Fibroblast of peridontal ligament (primary cell): Measurements from ENCODE around the gene ACTL6B.

Experiments
- DNase-seq: peaks from one replicate; pipeline ENCODE4 v3.0.0-alpha.2; 2010; ENCODE audit errors: extremely low read depth

ACTL6B gene

DNA sequence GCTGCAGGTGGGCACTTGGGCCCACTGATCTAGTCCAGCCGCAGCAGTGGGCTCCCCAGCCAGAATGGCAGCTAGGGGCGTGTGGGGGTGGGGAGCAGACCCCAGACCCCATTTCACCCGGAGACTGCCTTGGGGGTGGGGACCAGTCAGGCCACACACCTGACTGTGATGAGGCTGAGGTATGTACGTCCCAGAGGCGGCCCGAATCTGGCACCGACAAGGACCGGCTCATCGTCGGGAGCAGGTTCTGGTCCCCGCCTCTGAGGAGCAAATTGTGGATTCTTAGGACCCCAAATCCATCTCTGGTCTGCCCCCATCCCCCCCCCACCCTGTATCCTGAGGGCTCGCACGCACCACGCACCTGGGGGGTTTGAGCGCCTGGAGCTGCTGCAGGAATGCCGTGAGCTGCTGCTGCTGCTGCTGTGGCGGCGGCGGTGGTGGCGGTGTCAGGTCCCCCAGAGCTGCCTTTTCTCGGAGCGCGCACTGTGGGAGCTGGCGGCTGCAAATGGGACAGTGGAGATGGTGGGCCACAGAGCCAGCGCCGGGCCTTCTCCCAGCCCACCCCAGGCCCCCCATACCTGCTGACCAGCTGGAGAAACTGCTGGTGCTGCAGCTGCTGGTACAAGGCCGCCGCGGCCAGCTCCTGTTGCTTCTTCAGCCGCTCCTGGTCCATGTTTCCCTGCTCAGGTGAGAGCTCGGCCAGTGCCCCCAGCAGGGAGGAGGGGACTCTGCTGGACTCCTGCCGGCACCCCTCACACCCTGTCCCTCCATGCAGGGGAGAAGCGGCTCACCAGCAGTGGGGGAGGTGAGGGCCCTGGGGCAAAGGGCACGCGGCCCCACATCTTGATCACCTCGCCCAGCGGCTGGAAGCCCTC, 27.6 kb upstream of the ACTL6B start:
- DNase-seq: no peak

DNA sequence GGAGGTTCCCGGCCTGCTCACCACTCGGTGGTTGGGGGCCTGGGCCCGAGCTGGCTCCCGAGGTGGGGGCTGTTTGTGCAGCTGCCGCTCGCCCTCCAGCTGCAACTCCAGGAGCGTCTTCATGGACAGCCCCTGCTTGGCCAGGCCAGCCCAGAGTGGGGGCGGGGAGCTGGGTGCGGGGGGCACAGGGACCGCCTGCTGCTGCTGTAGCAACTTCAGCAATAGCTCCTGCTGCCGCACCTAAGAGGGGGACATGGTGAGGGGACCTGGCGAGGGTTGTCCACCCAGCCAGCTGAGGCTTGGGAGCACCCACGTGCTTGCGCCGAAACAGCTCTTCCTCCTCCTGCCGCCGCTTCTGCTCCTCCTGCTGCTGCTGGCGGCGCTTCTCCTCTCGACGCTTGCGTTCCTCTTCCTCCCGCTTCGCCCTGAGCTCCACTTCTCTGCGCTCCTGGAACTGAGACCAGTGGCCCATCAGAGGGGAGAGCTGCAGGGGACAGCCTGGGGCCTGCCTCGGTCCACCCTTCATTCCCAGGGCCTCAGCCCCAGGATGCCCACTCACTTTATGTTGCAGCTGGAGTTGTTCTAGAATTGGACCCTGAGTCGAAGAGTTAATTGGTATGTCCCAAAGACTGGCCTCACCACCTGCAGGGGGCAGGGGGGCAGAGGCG, 26.9 kb upstream of the ACTL6B start:
- DNase-seq: no peak

DNA sequence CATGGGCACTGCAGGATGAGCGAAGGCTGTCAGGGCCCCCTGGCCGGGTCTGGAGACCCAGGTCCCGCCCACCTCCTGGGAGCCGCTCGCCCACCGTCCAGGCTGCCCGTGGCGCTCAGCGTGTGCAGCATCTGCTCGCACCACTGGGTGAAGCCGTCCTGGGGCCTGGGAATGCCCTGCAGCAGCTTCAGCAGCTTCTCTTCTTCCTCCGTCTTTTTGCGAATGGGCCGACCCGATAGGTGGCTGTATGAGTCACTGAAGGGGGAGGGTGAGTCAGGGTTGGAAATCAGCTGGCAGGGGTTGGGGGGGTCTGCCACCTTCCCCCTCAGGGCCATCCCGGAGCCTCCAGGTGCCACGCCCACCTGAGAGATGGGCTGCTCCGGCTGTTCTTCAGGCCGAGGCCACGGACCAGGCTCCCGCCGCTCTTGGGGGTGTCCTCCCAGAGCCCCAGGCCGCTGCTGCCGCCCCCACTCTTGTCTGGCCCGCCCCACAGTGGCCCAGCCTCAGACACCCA, 26.0 kb upstream of the ACTL6B start:
- no peak for DNase-seq

DNA sequence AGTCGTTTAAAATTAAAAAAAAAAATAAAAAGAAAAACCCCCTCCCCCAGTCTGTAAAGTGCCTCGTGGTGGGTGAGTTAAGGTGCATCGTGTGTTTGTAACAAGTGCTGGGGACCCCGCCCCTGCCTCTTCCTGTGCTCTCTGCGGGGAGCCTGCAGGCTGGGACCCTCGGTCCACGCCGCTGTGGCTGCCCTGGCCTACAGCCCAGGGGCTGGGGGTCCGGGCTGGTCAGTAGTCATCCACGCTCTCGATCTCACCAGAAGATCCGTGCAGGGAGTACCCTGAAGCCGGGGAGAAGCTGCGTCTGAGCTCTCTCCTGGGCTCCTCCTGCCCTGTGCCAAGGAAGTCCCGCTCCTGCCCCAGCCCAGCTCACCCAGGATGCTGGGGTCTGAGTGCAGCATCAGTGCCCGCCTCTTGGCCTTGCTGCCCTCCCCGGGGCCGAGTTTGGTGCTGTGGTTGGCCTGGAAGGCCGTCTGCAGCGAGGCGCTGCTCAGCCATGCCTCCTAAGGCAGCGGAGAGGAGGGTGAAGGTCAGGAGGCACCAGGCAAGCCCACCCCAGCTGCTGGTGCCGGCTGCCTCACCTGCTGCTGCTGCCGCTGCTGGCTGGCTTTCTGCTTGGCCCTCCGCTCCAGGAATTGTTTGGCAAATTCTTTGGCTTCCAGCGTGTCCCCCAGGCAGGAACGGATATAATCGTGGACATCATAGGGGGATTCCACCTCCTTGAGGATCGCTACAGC, 25.4 kb upstream of the ACTL6B start:
- no peak for DNase-seq

DNA sequence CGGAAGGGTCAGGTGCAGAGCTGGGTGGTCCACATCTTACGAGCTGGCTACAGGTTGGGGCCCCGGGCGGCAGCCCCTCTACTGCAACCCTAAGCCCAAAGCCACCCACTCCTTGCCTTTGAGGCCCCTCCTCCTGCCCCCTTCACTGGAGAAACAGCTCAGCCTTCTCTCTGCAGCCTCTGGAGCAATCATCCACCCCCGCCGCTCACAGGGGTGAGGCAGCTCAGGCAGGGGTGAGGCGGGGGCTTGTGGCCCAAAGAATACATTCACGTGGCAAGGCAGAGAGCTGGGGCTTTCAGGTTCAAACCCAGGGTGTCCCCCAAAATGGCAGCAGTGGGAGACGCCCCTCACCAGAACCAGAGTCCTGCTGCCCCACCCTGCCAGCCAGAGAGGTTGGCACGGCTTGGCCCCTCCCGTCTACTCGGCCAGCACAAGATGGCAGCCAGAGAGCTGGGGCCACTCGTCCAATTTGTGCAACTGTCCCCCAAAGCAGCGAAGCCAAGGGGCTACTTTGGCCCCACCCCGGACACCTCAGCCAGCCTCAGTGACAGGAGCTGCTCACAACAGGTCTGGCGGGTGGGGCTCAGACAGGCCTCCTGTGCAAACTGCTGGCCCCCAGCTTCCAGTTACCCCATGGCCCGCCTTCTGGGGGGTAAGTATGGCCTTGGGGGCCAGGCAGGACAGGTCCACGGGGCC, 24.5 kb upstream of the ACTL6B start:
- no peak for DNase-seq

DNA sequence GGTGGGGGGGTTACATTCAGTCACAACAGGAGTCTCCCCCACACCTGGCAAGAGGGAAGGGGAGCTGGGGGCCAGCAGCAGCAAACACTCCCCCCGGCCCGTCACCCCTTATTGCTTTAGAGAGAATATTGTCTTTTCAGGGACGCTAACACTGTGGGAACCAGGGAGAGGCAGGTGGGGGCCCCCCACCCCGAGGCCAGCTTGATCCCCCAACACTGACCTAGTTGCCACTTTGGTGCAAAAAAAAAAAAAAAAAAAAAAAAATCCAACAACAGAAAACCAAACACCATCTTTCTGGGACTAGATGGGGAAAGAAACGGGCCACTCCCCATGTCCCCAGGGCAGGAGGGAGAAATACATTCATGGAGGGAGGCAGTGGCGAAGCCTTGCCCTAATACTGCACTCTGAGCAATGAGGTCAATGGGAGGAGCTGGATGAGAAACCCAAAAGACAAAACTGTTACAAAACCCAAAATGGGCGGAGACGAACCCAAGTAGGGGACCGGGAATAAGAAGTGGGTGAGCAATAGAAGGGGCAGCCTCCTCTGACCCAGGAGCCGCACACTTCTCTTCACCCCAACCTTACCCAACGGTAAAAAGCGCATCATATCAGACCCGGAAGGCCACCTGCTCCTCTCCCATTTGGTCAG, 23.8 kb upstream of the ACTL6B start:
- DNase-seq: peak; percentile 50

DNA sequence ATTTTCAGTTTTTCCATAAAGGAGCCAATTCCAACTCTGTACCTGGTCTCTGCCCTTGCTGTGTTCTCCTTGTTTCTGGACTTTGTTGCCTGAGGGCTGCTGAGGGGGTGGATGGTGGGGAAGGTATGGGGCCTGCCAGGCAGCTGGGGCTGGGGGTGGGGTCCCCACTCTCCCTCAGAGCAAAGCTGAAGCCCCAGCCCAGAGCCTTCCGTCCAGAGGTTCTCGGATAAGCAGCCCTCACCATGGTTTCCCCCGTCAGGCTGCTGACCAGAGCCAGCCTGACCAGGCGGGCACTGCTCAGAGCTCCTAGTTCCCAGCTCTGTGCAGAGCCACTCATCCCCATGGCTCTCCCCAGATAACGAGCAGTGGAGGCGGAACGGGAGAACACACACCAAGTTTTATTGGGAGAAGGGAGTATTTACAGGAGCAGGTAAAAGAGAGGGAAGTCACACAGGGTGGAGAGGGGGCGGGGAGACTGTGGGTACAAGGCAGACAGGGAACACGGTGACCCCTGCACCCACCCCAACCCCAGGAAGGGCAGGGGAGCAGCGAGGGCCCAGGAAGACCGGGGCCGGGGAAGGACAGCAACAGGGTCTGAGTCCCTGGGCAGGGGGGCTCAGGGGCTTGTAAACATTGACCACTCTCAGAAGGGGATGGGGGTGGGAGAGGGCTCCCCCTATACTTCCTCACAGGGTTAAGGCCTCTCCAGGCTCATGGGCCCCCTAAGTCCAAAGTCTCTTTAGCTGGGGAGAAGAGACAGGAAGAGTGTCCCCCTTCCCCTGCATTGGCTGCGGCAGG, 23.1 kb upstream of the ACTL6B start:
- DNase-seq: no peak

DNA sequence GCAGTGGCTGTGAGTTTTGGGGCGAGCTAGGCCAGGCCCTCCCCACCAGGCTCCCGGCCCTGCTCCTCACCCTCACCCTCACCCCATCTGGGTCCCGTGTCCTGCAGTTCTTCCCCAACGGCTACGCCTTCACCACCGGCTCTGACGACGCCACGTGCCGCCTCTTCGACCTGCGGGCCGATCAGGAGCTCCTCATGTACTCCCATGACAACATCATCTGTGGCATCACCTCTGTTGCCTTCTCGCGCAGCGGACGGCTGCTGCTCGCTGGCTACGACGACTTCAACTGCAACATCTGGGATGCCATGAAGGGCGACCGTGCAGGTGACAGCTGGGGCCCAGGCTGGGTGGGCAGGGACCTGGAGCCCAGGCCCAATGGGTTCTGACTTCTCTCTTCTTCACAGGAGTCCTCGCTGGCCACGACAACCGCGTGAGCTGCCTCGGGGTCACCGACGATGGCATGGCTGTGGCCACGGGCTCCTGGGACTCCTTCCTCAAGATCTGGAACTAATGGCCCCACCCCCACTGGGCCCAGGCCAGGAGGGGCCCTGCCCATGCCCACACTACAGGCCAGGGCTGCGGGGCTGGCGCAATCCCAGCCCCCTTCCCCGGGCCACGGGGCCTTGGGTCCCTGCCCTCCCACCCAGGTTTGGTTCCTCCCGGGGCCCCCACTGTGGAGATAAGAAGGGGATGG, 22.2 kb upstream of the ACTL6B start:
- DNase-seq: no peak

DNA sequence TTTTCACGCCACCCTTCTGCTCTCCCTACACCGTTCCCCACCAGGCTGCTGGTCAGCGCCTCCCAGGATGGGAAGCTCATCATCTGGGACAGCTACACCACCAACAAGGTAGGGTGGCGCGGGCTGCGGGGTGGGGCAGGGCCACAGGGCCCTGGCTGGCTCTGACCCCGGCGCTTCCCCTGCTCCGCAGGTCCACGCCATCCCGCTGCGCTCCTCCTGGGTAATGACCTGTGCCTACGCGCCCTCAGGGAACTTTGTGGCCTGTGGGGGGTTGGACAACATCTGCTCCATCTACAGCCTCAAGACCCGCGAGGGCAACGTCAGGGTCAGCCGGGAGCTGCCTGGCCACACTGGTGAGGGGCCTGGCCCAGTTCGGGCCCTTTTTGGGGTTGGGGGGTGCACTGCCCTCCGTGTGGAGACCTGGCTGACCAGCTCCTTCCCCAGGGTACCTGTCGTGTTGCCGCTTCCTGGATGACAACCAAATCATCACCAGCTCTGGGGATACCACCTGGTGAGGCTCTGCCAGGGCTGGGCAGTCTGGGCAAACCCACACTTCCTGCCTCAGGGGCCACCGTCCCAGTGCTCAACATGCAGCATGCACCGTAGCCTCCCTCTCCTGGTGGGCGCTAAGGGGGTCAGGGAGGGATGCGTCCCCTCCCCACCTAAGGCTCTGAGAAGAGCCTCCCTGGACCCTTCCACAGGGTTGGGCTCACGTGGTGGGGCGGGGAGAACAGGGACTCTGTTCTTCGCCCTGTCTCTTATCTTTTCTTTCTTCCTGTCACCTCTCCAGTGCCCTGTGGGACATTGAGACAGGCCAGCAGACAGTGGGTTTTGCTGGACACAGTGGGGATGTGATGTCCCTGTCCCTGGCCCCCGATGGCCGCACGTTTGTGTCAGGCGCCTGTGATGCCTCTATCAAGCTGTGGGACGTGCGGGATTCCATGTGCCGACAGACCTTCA, 21.3 kb upstream of the ACTL6B start:
- no peak for DNase-seq

DNA sequence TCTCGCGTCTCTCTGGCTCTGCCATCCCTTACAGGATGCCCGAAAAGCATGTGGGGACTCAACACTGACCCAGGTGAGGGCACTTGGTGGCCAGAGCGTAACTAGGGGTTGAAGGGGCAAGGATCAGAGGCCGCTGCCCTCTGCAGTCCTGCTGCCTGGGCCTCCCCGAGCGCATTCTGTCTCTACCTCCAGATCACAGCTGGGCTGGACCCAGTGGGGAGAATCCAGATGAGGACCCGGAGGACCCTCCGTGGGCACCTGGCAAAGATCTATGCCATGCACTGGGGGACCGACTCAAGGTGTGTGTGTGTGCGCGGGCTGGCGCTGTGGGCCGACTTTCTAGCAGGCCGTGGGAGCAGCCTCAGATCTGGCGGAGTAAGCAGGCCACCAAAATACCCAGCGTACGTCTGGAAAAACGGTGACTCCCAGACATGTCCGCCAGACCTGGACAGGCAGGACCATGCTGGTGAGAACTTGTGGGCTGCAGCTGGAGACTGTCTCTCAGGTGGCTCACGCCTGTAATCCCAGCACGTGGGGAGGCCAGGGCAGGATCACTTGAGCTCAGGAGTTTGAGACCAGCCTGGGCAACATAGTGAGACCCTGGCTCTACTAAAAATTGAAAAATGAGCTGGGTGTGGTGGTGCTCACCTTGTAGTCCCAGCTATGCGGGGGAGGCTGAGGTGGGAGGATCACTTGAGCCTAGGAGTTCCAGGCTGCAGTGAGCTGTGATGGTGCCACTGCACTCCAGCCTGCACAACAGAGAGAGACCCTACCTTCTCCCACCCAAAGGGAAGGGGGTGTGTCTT, 20.5 kb upstream of the ACTL6B start:
- DNase-seq: no peak

DNA sequence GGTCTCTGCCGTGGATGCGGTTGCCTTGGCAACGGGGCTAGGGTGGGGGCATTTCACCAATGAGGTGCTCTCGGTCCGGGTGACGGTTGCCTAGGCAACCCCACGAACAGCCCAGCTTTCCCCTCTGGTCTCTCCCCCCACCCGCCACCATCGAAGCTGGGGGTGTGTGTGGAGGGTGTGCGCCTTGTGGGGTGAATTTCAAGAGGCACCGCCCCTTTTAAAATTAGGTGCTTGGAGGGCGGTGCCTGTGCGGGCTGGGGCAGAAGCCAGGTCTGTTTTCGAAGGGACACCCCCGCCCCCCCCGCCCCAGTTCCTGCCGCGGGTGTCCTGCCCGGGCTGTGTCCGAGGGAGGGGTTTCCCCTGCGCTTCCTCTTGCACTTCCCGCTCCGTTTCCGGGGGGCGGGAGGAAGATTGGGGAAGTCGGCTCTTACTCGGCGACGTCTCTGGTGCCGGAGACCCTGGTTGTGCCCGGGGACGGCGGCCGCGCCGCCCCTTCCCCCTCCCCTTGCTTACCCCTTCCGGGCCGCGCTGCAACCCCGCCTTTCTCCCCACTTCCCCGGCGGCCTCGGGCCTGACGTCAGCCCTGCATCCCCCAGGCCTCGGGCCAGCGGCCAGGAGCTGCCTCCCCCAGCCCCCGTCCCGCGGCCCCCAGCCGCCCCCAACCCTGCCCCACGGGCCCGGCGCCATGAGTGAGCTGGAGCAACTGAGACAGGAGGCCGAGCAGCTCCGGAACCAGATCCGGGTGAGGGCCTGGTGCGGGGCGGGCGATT, 19.5 kb upstream of the ACTL6B start:
- DNase-seq: peak; percentile 46

DNA sequence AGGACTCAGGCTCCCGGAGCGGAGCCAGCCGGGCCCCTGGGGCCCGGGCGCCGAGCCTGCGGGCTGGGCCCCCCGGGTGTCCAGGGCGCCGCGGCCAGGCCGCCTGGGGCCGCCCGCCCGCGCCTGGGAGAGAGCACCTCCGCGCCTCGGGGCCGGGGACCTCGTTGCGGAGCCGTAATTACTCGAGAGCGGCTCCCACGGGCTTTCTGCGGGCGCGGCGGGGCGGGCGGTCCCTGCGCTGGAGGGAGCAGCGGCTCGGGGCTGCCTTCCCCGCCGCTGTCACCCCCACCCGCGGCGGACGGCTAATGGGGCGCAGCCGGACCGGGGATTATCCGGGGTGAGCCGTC, 18.8 kb upstream of the ACTL6B start:
- DNase-seq: no peak

DNA sequence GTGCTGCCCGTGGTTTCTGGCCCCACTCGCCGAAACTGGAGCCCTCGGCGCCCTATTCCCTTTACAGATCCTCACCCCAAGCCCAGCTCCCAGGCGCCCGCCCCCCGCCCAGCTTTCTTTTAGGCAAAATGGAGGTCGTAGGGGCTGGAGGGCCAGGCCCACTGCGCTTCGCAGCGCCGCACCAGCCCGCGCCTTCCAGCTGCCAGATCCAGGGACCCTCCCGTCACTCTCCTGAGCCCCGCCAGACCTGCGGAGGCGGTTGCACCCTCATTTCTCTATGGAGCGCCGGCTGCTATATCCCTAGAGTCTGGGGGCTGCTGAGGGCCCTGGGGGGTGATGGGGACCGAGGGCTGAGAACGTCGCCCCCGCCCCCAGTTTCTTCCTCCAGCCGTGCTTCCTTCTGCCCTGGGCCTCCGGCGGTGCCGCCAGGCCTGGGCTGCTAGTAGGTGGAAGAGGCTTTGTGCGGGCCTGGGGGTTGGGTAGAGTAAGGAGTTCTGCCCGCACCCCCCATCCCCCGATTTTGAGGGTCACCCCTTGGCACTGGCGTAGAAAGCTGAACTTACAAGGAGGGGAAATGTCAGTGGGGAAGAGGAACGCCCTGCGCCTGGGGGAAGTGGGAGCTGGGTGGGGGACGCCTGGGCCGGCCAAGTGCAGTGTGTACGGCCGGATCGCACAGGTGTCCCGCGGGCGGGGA, 18.3 kb upstream of the ACTL6B start:
- no peak for DNase-seq

DNA sequence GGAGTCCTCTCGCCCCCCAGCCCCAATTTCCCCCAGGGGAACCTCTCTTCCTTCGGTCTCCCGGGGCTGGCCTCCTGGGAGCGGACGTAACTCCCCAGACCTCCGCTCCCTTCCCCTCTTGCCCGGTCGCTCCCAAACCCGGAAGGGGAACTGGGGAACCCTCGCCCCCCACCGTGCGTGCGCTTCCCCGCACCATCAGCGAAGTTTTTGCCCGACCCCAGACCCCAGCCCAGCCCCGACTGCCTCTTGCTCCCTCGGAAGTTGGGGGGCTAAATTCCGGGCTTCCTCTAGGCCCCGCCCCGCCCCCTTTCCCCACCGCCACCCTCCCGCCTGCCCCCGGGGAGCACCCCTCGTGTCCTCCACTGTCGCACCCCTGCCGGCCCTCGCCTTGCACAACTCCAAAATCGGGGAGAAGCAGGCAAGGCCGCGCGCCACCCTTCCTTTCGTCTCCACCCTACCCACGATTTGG, 17.7 kb upstream of the ACTL6B start:
- DNase-seq: peak; percentile 19

DNA sequence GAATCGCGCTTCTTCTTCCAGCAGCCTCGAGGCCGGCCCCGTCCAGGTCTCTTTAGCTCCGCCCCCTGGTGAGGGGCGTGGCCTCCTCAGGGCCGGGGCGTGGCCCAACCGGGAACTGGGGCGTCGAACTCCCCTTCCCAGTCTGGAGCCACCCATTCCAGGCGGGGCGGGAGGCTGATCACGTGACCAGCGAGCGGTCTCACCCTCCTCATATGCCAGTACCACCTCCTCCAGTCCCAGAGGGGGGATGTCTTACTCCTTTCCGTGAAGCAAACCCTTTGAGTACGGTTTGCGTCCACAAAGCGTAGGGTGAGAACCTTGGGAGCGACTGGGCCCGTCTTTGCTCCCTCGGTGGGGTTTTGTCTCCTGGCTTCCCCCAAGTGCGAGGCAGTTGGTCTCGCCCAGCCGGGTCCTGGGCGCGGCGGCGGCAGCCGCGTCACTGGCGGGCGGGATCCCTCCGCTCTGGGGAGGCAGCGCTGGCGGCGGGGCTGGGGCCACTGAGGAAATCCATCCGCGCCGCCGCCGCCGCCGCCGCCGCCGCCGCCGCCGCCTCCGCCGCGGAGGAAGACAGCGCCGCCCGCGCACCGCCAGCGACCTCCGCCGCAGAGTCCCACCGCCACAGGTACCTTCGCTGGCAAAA, 17.2 kb upstream of the ACTL6B start, which contains the start of gene GNB2:
Gene GNB2, plus strand, starts transcription at position 439 of the 640 bp plus-strand sequence. CDS start 2,526 bp downstream, outside the sequence.
- DNase-seq: peak; percentile 99
